SW480 (cell line): ENCODE data around the gene NXPE1.

ENCODE experiments used
- DNase-seq: peaks from one replicate; pipeline ENCODE4 v3.0.0-alpha.2; 2016; ENCODE audit warnings: low spot score

The NXPE1 gene

DNA sequence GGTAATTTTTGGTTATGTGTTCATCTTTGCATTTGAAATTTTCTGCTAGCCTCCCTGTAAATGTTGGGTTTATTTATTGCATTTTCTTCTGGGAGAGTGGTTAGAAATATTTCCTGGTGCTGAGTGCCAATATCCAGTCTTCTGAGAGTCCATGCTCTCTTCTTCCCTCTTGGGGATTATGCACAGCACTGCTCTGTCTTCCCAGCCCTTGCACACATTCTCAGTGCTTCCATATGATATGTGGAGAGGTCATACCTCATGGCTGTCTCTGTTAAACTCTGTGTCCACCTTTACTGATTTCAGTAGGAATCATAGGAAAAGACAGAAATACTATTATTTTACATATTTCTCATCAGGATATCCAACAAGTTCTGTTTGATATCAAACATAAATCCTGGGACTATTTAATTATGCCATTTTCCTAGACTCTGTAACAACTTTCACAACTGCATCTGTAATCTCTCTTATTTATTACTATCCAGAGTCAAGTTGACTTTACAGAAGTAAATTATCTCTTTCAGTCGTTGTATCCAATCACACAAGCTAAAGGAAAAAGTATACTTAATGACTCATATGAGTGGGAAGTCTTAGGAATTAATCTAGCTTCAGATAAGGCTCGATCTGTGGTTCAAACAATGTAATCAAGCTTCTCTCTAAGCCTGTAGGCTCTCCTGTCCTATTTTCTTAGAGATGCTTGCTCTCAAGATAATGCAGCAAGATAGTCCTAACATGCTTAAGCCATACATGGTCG is 2.7 kb upstream of the NXPE1 start:
- DNase-seq, result no peak

DNA sequence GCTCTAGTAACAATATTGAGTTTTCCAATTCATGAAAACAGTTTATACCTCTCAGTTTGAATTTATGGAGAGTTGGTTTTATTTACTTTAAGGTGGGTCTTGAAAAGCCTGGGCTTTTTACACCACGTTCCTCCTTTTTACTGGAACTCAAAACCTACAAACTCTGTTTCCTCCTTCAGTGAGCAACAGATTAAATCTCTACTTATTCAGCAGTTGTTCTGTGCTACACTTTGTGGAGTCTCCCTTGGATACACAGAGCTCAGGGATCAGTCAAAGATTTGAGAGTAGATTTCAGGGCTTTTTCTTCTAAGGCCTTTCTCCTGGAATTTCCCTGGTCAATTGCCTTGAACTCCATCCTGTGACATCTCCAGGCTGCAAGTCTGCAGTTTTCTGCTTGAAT is 3.5 kb downstream of the NXPE1 start:
- no peak for DNase-seq

DNA sequence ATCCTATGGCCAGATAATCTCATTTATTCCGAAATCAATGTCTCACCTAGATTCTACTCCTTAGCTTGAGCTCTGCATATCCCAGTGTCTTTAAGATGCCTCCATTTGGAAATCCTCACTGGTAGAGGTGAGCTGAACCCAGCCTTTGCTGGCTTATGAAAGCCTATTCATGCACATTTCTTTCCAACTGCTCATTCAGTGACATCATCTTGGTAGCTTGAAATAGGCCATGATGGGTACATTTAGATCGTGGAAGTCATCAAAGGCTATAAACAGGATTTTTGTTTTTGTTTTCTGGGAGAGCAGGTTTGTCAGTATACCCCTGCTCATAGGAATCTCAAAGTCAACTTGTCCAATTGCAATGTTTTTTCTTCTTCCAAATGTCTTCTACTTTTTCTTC is 6.0 kb downstream of the NXPE1 start:
- no peak for DNase-seq

DNA sequence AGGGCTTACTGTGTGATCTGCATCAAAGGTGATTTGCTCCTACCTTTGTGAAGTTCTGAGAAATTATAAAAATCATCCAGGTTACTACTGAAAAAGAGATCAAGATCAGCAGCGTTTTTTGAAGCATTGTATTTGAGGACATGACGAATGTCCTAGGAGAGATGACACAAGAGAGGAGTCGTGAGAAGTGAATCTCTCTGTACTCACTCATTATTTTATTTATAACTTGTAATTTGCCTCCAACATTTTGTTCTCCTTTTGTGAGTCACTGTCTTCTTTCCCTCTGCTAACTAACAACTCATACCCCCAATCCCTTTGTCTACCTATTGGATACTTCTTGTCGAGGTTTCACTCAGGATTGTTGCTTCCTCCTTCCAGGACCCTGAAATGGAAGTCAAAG is 8.6 kb downstream of the NXPE1 start:
- no peak for DNase-seq

DNA sequence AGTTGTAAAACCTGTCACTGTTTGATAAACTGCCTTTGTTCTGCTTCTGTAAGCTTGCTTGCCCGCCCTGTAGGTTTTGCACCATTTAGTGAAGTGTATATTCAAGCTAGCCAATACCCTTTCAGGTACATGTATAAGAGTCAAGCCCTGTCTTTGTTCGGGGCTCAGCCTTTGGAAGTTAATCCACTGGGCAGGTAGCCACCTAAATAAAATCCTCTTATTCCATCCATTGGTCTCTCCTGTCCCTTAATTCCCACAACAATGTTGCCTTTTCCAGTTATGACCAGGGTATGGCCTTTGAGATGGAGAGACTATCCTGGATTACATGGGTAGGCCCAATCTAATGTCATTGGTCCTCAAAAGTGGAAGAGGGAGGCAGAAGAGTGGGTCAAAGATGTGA is 34.0 kb downstream of the NXPE1 start:
- no peak for DNase-seq

DNA sequence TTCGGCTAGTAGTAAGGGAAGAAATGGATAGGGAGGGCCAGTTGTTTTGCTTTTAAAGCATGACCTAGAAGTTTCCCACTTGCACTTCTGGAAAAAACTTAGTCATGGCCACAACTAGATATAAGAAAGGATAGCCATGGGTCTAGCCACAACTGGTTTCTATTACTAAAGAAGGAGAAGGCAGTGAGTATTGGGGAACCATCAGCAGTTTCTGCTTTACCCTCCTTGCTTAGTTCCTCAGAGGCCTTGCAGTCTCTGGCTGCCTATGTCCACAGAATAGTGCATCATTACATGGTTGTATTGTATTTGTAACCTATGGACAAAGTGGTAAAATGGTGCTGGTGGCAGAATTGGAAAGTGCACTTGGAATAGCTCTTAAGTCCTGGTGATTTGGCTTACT is 35.6 kb downstream of the NXPE1 start:
- DNase-seq, result no peak

DNA sequence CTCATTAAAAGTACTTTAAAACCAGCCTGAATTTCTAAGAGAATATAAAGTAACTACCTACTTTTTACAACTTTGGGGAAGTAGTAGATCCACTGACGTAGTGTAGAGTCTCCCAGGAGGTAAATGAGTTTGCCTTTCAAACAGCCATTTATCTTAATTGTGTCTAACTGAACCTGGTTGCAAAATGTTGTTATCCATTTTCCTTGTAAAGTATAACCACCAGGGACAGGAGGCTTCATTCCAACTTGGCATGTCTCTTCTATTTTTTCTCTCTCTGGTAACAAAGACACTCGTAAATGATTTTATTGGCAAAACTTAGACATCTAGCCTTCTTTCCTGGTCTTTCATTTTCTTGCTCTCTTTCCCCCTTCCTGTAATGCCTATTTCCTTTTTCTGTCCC is 36.9 kb downstream of the NXPE1 start:
- no peak for DNase-seq

DNA sequence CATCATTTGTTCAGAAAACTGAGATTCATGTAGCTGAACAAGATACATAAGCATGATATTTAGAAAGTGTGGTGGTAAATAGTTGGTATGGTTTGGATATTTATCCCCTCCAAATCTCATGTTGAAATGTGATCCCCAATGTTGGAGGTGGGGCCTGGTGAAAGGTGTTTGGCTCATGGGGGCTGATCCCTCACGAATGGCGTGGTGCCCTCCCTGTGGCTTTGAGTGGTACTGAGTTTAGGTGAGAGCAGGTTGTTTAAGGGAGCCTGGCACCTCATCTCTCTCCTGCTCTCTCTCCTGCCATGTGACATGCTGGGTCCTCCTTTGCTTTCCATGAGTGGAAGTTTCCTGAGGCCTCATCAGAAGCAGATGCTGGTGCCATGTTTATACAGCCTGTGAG is 48.1 kb downstream of the NXPE1 start:
- no peak for DNase-seq

DNA sequence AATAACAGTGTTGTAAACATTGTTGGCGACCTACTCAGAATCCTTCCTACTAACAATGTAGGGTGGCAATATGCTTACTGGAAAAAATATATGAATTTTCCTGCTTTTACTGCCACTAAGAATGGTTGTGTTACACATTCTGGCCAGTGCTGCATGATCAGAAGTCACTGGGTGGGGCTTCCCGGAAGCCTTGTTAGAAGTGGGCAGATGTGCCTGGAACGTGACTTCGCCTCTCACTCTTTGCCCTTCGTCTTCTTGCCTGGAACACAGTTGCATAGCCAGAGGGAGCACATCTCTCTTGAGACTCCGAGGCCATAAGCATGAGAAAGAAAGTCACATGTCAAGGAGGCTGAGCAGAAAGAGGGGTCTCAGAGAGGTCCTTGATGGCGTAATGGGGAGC is 48.6 kb downstream of the NXPE1 start:
- no peak for DNase-seq

DNA sequence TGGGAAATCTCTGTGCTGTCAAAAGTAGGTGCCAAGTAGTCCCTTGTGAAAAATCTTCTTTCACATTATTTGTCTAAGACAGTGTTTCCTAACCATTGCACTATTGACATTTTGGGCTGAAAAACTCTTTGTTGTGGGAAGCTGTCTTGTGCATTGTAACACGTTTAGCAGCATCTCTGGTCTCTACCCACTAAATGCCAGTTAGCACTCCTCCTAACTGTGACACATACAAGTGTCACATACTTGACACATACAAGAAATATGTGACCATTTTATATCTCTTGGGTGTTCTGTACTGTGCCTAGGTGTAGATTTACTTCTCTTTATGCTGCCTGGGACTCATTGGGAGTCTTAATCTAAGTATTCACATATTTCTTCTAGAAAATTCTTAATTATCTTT is 57.8 kb downstream of the NXPE1 start:
- DNase-seq, result peak; percentile 3

DNA sequence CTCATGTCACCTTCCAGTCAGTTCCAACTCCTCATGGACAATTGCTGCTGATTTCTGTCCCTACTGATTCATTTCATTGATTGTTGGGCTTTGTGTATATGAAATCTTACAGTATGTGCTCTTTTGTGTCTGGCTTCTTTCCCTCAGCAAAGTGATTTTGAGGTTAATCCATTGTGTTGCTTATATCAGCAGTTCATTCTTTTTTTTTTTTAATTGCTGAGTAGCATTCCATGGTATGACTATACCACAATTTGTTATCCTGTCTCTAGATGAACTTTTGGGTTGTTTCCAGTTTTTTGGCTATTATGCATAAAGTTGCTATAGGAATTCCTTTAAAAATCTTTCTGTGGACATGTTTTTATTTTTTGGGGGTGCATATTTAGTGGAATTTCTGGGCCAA is 59.9 kb downstream of the NXPE1 start:
- DNase-seq, result no peak

DNA sequence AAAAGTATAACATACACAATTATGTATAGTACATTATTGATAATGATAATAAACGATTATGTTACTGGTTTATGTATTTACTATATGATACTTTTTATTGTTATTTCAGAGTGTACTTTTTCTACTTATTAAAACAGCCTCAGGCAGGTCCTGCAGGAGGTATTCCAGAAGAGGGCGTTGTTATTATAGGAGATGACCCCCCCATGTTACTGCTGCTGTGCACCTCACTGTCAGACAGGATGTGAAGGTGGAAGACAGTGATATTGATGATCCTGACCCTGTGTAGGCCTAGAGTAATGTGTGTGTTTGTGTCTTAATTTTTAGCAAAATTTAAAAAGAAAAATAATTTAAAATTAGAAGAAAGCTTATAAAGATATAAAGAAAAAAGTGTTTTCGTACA is 62.8 kb downstream of the NXPE1 start:
- DNase-seq, result no peak

DNA sequence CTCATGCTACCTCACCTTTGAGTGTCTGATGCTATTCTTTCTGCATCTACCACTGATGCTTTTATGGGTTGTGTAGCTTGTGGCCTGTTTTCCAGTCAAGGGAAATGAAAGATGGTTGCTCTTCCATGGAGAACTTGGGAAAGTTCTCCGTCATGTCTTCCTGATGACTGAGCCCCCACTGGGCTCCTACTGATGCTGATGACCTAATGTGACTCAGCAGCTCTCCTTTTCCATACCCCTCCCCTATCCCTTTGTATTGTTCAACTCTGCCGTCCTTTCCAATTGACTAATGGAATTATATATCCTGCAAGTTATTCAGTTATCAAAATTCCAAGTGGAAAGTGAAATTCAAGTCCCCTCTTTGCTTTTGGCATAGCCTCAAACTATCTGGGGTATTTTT is 75.8 kb downstream of the NXPE1 start:
- DNase-seq, result no peak

DNA sequence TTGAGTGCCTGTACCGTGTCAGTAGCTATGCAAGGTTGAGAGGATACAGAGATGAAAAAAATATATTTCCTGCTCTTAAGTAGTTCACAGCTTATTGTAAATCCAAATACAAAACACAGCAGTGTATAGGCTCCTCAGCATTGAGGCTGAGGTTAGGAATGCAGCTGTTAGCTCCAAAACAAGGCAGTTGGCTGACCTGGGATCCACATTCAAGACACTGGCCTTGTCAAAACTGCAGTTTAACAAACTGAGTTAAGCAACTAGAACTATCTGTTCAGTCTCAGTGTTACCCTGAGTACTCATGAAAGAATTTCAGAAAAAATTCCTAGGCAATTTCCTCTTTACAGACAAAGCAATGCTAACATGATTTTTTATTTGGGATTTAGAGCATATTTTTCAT is 77.6 kb downstream of the NXPE1 start:
- no peak for DNase-seq

DNA sequence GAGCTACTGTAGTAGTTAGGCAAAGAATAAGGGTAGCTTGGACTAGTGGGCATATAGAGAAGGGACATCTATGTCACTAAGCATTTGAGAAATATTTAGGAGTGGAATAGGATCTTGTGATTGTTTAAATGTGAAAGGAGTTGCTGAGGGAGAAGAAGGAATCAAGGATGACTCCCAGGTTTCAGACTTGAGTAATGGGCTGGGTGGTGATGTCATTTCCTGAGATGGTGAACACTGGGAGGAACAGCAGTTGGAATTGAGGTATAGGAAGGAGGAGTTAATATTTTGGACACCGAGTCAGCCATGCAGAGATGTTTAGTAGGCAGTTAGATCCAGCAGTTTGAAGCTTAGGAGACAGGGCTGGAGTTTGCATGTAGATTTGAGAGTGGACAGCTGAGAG is 80.3 kb downstream of the NXPE1 start:
- DNase-seq, result no peak

DNA sequence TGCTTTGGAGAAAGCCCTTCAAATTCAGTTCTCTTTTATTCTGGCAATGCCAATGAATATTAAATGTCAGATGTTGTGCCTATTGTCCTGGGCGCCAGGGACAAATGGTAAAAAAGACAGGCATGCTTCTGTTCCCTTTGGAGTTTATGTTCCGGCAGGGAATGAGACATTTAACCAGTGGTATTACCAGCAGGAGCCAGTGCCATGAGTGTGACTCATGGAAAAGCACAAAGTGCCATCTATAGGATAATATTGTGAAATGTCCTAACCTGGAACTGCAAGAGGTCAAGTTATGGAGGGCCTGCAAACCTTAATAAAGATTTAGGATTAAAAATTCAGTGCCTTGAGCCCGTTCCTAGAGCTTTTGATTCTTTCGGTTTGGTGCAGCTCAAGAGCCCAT is 80.9 kb downstream of the NXPE1 start:
- DNase-seq, result peak; percentile 27

DNA sequence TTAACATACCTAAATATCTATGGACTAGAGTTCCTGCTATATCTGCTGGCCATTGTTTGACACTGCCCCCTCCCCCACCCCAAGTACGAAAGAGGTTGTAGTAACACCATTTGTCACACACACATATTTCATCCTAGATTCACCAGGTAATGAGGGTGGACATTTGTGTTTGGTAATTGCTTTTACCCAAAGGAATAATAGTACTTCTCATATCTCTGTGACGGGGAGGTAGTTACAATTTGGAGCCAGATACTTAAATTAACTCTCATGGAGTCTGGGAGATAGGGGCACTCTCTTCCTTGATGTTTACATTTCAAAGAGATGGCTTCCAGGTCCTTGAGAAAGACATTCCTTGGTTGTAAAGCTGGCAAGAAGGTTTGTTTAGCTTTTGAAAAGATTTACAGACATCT is 81.7 kb downstream of the NXPE1 start:
- DNase-seq, result no peak

DNA sequence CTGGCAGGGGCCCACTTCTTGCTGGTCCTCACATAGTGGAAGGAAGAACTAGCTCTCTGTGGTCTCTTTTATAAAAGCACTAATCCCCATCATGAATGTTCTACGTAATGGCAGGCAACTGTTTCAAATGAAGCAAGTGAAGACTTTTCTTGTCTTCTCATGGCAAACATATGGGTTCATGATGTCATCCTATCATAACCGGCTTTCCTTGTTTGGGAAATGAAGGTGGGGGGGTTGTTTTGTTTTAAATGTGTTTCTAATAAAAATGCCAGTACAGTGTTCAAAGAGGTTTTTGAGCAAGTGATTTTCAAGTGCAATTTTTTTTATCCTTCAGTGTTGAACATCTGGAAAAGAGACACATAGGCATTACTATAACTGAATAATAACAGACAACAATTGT is 87.0 kb downstream of the NXPE1 start:
- DNase-seq, result no peak
